22Rv1 (cell line): Measurements from ENCODE around the gene CYP17A1.
"Not testable (repeated sequence)": the region's sequence is repeated elsewhere in the genome, so short reads cannot be mapped to it uniquely, and the experiment has no call there.

ENCODE experiments used
- H3K27ac ChIP-seq: fragments of 450-650 bp; 2 replicates; pipeline ENCODE4 v1.5.1; 2017
- ZFX ChIP-seq: fragments of 450-650 bp; IDR thresholded peaks from 2 replicates; pipeline ENCODE4 v1.6.1; 2017; ENCODE audit warnings: antibody characterized with exemption, borderline replicate concordance
- TF ChIP-seq, protein P1 (sequence below): fragments of 450-650 bp; IDR thresholded peaks from 2 replicates; pipeline ENCODE4 v1.5.1; 2017; ENCODE audit warnings: mild to moderate bottlenecking

Gene CYP17A1

DNA sequence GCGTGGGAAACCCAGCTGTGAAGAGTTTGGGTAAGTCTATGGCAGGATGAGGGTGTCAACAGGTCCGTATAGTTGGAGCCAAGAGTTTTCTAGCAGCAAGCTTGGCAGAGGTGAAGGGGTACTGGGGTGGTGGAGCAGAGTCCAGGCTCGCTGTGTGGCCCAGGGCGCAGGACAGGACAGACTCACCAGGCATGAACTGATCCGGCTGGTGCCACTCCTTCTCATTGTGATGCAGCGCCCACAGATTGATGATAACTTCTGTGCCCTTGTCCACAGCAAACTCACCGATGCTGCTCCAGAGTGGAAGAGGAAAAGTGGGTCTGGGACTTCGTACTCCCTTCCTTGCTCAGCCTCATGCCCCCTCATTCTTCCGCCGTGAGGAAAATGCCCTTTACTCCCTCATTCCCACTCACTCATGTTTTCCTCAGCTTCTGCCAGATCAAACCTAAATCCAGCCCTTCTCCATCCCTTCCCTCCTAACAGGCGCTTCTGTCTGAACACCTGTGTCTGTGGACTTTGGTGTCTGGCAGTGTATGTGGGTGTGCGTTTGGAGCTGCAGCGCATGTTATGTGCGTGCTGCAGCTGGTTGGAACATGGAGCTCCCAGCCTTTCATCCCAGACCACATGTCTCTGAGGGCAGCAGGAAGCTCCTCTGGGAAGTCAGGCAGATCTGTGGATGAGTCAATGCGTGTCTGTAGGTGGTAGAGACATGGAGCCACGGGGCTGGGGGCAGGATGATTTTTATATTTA, 5.7 kb downstream of the CYP17A1 start:
- H3K27ac ChIP-seq: no peak overlapping the region
- TF ChIP-seq, protein P1, sequence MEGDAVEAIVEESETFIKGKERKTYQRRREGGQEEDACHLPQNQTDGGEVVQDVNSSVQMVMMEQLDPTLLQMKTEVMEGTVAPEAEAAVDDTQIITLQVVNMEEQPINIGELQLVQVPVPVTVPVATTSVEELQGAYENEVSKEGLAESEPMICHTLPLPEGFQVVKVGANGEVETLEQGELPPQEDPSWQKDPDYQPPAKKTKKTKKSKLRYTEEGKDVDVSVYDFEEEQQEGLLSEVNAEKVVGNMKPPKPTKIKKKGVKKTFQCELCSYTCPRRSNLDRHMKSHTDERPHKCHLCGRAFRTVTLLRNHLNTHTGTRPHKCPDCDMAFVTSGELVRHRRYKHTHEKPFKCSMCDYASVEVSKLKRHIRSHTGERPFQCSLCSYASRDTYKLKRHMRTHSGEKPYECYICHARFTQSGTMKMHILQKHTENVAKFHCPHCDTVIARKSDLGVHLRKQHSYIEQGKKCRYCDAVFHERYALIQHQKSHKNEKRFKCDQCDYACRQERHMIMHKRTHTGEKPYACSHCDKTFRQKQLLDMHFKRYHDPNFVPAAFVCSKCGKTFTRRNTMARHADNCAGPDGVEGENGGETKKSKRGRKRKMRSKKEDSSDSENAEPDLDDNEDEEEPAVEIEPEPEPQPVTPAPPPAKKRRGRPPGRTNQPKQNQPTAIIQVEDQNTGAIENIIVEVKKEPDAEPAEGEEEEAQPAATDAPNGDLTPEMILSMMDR: no peak
- no peak for TF ChIP-seq ZFX

DNA sequence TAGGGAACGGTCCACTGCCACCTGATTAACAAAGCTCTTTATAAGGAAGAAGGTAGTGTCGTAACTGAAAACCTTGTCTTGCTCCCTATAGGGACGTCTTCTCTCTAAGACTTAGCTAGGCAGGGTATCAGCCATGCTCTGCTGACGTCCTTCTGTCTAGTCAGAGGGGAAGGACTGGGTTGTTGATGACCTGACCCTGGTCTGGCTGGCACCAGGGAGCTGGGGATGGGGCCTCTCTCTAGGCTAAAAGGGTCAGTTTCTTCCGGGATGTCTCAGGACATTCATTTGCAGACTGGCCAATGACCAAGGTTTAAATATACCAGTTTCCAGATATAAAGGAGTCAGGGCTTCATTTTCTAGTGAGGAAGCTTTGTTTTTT, 9.6 kb downstream of the CYP17A1 start:
- no peak for TF ChIP-seq ZFX
- TF ChIP-seq, protein P1: no peak
- no peak overlapping the region for H3K27ac ChIP-seq

DNA sequence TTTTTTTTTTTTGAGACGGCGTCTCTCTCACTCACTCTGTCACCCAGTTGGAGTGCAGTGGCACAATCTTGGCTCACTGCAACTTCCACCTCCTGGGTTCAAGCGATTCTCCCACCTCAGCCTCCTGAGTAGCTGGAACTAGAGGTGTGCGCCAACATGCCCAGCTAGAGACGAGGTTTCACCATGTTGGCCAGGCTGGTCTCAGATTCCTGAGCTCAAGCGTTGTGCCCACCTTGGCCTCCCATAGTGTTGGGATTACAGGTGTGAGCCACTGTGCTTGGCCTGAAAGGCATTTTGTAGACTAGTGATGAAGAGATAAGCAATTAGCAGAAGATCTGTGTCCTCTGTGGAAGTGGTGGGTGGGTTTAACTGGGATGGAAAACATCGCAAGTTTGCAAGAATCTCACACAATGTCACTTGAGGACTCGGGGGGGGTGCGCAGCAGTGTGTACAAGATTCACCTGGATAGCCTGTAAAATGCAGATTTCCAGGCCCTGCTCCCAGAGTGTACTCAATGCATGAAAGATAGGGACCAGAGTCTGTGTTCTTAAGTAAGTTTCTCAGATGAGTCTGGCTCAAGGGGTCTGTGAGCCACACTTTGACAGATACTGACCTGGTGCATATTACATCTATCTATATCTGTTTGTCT, 10.9 kb downstream of the CYP17A1 start:
- H3K27ac ChIP-seq: no peak overlapping the region
- TF ChIP-seq ZFX: no peak

DNA sequence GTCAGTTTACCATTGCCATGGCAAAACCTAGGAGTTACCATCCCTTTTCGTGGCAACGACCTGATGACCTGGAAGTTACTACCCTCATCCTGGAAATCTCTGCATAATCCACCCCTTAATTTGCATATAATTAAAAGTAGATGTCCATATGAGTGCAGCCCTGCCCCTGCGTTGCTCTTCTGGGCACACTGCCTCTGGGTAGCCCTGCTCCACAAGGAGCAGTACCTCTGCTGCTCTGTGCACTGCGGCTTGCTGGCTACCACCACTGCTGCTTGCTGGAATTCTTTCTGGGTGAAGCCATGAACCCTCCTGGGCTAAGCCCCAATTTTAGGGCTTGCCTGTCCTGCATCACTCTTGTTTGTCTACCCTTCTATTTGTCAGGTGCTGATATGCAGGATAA, 12.5 kb downstream of the CYP17A1 start:
- H3K27ac ChIP-seq: no peak overlapping the region
- TF ChIP-seq, protein P1: no peak
- TF ChIP-seq ZFX: no peak

DNA sequence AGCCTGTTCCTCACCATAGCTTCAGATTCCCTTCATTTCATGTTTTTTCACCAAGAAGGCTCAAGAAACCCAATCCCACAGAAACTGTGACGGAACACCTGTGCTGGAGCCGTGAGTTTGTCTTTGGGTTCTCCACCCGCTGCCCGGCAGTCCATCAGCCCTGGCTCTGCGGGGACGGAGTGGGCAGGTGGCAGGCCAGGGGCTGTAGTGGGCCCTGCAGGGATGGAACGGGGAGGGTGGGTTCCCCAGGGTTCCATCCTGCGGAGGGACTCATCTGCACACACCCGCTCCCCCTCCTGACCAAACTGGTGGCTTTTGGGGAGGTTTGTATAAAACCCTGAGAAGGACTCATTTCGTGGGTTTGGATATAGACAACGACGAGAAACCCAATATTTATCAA, 15.0 kb downstream of the CYP17A1 start:
- no peak for TF ChIP-seq ZFX
- TF ChIP-seq, protein P1: no peak
- no peak overlapping the region for H3K27ac ChIP-seq

DNA sequence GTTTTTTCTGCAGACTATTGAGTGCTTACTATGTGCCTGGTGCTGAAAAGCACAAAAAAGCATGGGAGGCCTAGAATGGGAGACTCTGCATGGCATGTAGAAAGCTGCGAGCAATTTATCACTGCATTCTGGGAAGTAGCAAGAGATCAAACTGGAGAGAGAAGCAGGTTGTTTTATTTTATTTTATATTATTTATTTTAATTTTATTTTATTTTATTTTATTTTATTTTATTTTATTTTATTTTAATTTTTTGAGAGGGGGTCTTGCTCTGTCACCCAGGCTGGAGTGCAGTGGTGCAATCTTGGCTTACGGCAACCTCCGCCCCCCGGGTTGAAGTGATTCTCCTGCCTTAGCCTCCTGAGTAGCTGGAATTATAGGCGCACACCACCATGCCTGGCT, 17.2 kb downstream of the CYP17A1 start:
- not testable (repeated sequence) for H3K27ac ChIP-seq

DNA sequence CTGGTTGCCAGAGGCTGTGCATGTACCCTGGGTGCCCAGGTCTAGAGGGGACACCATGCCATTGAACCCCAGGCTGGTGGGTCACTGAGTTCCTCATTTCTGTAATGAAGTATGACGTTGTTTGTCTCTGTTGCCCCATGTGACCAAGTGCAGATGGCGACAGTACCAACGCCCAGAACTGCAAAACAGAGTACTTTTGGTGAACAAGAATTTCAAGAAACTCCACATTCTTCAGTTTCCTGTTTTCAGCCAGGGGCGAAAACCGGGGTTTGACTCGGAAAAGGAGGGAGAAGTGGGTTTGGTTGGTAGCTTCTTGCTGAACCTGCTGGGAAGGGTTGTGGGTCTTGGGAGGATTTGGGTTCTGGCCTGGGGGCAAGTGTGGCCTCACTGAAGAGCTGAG, 18.2 kb downstream of the CYP17A1 start:
- TF ChIP-seq, protein P1: no peak
- TF ChIP-seq ZFX: no peak
- no peak overlapping the region for H3K27ac ChIP-seq

DNA sequence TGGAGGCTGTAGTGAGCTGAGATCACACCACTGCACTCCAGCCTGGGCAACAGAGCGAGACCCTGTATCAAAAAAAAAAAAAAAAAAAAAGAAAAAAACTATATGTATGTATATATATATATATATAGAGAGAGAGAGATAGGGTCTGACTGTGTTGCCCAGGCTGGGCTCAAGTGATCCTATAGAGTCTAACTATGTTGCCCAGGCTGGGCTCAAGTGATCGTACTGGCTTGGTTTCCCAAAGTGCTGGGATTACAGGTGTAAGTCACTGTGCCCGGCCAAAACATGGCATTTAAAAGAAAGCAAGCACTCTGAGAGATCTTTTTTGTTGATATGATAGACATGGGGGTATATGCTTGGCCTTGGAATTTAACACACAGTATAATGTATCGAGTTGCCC, 20.0 kb downstream of the CYP17A1 start:
- TF ChIP-seq, protein P1: no peak
- no peak for TF ChIP-seq ZFX

More for the DNA sequence above, 20.0 kb downstream of the CYP17A1 start:
- no peak overlapping the region for H3K27ac ChIP-seq
